Astrocyte of the hippocampus (primary cell): ENCODE data around the gene STEAP1B.

Experiments used
- DNase-seq: peaks from one replicate; pipeline ENCODE4 v3.0.0; 2011; ENCODE audit warnings: low read depth, low spot score

Gene STEAP1B

DNA sequence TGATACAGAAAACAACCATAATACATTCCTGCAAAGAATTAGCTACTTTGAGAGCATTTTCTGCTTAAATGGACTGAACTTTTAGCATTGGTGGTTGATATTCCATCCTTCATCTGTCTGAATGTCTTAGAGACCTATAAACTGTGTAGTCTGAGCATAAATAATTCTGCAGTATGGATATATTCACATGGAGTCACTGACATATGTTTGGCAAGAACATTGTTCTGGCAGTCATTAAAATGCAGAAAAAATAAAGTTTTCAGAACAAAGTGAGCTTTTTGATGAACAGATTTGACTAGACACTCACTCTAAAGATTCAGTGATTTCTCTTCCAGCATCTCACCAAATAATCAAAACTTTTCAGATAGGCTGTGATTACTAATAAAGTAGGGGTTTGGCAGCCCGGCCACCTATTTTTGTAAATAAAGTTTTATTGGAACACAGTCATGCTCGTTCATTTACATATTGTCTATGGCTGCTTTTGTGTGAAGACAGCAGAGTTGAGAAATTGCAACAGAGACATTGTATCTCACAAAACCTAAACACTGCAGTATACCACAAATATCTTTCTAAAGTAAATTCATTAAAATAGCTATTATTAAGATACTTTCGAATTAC, 98.9 kb downstream of the STEAP1B start:
- no peak for DNase-seq

DNA sequence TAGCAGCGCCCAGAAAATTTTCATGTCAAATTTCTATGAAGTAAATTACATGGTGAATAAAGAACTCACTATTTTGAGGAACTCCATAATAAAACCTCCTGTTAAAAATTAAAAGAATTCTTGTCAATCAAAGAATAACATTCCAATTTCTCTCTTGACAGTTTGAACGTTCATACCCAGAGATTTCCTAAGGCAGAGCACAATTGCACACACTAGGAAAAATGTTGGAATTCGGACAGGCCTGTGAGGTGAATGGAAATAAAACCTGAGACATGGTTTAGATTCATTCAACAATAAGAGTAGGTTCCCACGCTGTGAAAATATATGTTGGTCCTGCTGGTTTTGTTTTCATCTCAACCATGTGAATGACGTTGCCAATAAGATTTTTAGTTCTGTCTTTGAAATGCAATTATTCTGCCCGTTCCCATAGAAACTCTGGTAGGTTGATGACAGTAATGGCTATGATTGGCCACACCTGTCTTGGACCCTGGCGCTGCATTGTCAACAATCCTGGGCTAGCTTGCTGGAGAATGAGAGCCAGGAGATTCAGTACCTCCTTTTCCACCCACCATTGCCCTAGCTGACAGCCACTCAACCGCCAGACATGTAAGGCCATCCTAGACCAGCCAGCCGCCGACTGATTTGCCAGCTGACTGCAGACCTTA, 99.7 kb downstream of the STEAP1B start:
- no peak for DNase-seq

DNA sequence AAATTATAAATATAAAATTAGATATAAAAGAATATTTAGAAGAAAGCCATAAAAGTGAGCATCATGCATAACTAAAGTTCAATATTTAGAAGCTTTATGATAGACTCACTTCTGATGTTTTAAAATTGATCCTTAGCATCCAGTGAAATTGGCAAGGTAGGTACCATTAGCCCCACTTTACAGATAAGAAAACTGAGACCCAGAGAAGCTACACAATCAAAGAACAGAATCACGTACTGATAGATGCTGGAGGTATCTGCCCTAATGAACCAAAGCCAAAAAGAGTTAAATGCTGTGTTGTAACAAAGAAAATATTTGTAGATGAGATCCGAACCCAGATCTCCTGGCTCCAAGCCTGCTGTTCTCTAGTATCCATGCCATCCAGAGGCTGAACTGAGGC, 100.4 kb downstream of the STEAP1B start:
- DNase-seq = no peak

- DNase-seq = no peak
These were observed 100.9 kb downstream of the STEAP1B start for GRCh38 chr7:22399091-22399490.

DNA sequence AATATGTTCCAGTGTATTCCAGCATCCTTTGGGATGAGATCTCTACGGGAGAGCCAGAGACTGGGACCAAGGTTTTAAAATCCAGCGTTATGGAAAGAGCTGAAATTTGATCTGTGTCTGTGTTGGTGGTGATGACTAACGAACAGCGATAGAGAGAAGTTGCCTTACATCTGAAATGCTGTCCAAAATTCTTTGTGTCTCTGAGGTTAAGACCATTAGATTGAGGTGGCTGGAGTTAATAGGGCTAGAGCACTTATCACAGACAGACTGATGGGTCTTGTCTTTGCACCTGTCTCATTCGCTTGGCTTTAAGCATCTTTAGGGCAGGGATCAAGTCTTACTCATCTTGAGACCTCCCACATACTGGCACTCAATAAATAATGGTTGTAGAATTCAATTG, 102.0 kb downstream of the STEAP1B start:
- DNase-seq = no peak

GRCh38 chr7:22395222-22395621, 104.8 kb downstream of the STEAP1B start:
- DNase-seq = no peak

DNA sequence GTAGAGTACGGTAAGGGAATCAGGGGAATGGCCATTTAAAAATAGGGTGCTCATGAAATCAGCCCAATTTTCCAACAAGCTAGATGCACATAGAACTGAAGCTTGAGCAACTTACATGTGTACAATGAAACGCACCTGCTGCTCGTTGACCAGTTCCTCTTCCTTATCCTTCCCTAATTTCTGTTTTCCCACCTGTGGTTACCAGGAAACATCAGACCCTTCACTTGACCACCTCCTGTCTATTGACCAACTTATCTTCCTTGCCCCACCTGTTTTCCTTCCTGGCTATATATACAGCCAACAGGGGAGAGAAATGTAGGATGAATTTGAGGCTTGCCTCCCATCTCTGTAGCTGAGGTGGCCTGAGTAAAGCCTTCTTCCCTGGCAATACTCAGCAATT, 105.2 kb downstream of the STEAP1B start:
- no peak for DNase-seq

- DNase-seq = no peak
These were observed 105.9 kb downstream of the STEAP1B start for GRCh38 chr7:22393913-22394729.

GRCh38 chr7:22390516-22390915, 109.5 kb downstream of the STEAP1B start:
- DNase-seq = no peak

GRCh38 chr7:22389892-22390291, 110.1 kb downstream of the STEAP1B start:
- no peak for DNase-seq

DNA sequence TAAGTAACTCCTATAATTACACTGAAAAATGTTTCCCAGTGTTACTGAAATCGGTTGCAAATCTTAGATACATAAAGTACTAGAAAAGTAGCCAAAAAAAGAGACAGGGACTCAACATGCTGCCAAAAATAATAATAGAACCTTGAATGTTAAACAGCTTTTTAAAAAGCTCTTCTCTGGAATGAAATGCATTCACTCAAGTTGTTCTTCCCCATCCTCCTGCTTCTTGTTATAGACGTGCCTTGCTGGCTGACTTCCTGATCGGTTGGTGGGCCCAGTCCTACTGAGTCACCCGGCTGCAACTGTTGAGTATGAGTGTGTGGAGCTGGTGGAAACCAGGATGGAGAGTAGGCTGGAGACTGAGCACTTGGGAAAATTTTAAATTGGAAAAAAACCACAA, 112.4 kb downstream of the STEAP1B start:
- peak; percentile 67 for DNase-seq

GRCh38 chr7:22386865-22387264, 113.1 kb downstream of the STEAP1B start:
- no peak for DNase-seq

GRCh38 chr7:22386206-22386858, 113.7 kb downstream of the STEAP1B start:
- DNase-seq = no peak

GRCh38 chr7:22385326-22385725, 114.7 kb downstream of the STEAP1B start:
- no peak for DNase-seq

GRCh38 chr7:22380333-22380732, 119.7 kb downstream of the STEAP1B start:
- DNase-seq = no peak

GRCh38 chr7:22378199-22378980, 121.6 kb downstream of the STEAP1B start:
- DNase-seq = no peak

GRCh38 chr7:22377703-22378102, 122.3 kb downstream of the STEAP1B start:
- no peak for DNase-seq

GRCh38 chr7:22375359-22376048, 124.5 kb downstream of the STEAP1B start:
- no peak for DNase-seq

DNA sequence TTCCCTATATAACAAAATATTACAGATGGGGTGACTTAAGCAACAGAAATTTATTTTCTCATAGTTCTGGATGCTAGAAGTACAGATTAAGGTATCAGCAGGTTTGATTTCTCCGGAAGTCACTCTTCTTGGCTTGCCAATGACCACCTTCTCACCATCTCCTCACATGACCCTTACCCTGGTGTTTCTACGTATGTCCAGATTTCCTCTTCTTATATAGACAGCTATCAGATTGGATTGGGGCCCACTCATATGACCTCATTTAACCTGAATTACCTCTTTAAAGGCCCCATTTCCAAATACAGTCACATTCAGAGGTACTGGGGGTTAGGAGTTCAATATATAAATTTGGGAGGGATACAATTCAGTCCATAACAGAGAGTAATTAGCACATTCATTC, 126.1 kb downstream of the STEAP1B start:
- DNase-seq = no peak

- no peak for DNase-seq
These were observed 126.6 kb downstream of the STEAP1B start for GRCh38 chr7:22373388-22373787.

DNA sequence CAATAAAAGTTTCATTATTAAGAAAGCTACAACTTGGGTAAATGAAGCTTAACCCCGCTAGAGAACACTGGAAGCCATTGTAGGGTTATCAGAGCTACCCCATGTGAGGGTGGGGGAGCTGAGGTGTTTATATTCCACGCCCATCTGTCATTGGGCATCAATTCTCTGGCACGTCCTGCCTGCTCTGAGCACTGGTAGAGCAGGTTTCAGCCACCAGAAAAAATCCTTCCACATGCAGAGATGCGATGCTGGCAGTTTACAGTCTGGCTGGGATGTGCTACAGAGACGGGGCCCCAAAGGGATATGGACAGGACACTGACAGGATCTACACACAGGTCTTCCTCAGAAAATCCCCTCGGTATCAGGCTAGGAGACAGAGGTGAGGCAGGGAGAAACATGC, 127.1 kb downstream of the STEAP1B start:
- no peak for DNase-seq
